HEK293T (cell line): ENCODE measurements around the gene TTC28.

Source experiments
- ARNT ChIP-seq: fragments of 450-650 bp; IDR thresholded peaks from 2 replicates; pipeline ENCODE4 v1.6.1; 2017; ENCODE audit warnings: mild to moderate bottlenecking
- FOXM1 ChIP-seq: fragments of 450-650 bp; IDR thresholded peaks from 2 replicates; pipeline ENCODE4 v1.6.1; 2017; ENCODE audit warnings: mild to moderate bottlenecking, borderline replicate concordance
- NFRKB ChIP-seq: fragments of 450-650 bp; IDR thresholded peaks from 2 replicates; pipeline ENCODE4 v1.6.1; 2016; ENCODE audit warnings: mild to moderate bottlenecking, moderate library complexity
- SP1 ChIP-seq: fragments of 450-650 bp; IDR thresholded peaks from 2 replicates; pipeline ENCODE4 v1.6.1; 2017
- SUZ12 ChIP-seq: fragments of 450-650 bp; IDR thresholded peaks from 2 replicates; pipeline ENCODE4 v1.6.1; 2016; ENCODE audit warnings: mild to moderate bottlenecking
- ZNF384 ChIP-seq: fragments of 450-650 bp; IDR thresholded peaks from 2 replicates; pipeline ENCODE4 v1.6.1; 2016

GRCh38 chr22:28001171-28001835 is 678.3 kb downstream of the TTC28 start:
- TF ChIP-seq SP1 (no peak), SUZ12 (no peak), NFRKB (no peak), ZNF384 (no peak), ARNT (no peak), FOXM1 (no peak)
